ENCODE measurements around the gene ZNF423.

Gene ZNF423

DNA sequence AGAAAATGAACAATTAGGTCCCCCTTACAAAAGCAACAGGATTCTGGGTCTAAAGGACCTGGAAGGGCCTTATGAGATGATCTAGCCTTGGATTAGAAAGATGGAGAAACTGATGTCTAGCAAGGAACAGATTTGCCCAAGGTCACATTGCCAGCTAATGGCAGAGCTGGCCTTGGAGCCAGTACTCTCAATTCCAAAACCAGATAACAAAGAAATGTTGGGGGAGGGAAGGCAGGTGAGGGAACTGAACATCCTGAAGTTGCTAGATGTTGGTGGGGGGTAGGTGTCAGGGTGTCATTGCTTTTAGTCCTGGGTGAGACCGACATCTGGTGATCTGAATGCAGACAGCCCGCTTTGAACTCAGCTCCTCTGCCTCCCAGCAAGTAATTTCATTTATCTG lies 11.3 kb upstream of the ZNF423 start:
- TF ChIP-seq, protein P1, sequence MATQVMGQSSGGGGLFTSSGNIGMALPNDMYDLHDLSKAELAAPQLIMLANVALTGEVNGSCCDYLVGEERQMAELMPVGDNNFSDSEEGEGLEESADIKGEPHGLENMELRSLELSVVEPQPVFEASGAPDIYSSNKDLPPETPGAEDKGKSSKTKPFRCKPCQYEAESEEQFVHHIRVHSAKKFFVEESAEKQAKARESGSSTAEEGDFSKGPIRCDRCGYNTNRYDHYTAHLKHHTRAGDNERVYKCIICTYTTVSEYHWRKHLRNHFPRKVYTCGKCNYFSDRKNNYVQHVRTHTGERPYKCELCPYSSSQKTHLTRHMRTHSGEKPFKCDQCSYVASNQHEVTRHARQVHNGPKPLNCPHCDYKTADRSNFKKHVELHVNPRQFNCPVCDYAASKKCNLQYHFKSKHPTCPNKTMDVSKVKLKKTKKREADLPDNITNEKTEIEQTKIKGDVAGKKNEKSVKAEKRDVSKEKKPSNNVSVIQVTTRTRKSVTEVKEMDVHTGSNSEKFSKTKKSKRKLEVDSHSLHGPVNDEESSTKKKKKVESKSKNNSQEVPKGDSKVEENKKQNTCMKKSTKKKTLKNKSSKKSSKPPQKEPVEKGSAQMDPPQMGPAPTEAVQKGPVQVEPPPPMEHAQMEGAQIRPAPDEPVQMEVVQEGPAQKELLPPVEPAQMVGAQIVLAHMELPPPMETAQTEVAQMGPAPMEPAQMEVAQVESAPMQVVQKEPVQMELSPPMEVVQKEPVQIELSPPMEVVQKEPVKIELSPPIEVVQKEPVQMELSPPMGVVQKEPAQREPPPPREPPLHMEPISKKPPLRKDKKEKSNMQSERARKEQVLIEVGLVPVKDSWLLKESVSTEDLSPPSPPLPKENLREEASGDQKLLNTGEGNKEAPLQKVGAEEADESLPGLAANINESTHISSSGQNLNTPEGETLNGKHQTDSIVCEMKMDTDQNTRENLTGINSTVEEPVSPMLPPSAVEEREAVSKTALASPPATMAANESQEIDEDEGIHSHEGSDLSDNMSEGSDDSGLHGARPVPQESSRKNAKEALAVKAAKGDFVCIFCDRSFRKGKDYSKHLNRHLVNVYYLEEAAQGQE (IDR thresholded peaks at IDR 0.05; ENCODE audit: insufficient read depth in 1 of 2, low read depth in 2 of 2, low read length in 2 of 2) = no peak
- TF ChIP-seq FOXP2 (optimal IDR thresholded peaks at IDR 0.05; ENCODE audit: borderline replicate concordance, extremely low read depth, extremely low read length, insufficient read depth) = no peak
- no peak for TF ChIP-seq POLR2AphosphoS5 (IDR thresholded peaks at IDR 0.05; ENCODE audit: low read depth, low read length)
- no peak for TF ChIP-seq SIN3A (IDR thresholded peaks at IDR 0.05; ENCODE audit: borderline replicate concordance, insufficient read depth, low read length)
- TF ChIP-seq TAF1 (IDR thresholded peaks at IDR 0.05; ENCODE audit: borderline replicate concordance, insufficient read depth, low read length) = no peak

DNA sequence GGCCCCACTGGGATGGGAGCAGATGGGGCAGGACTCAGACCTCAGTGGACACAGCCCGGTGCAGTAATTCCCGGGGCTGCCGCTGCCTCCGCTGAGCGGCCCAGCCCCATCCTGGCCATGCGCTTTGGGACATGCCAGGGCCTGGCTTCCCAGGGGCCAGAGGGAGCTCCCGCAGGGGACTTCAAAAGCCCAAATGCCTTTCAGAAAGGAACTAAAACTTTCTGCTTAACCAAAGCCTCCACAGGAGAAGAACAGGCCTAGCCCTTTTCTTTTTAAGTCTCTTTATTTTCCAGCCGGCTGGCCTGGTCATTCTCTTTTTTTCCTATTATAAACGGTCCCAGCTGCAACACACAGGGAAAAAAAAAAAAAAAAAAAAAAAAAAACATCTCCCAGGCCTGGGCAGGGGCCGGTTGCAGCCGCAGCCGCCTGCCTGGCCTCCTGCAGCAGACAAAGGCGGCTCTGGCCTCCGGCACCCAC lies 10.7 kb upstream of the ZNF423 start:
- TF ChIP-seq, protein P1 (IDR thresholded peaks at IDR 0.05; ENCODE audit: insufficient read depth in 1 of 2, low read depth in 2 of 2, low read length in 2 of 2) = no peak
- TF ChIP-seq TAF1 (IDR thresholded peaks at IDR 0.05; ENCODE audit: borderline replicate concordance, insufficient read depth, low read length) = no peak
- no peak for TF ChIP-seq FOXP2 (optimal IDR thresholded peaks at IDR 0.05; ENCODE audit: borderline replicate concordance, extremely low read depth, extremely low read length, insufficient read depth)
- TF ChIP-seq POLR2AphosphoS5 (IDR thresholded peaks at IDR 0.05; ENCODE audit: low read depth, low read length) = no peak
- no peak for TF ChIP-seq SIN3A (IDR thresholded peaks at IDR 0.05; ENCODE audit: borderline replicate concordance, insufficient read depth, low read length)

DNA sequence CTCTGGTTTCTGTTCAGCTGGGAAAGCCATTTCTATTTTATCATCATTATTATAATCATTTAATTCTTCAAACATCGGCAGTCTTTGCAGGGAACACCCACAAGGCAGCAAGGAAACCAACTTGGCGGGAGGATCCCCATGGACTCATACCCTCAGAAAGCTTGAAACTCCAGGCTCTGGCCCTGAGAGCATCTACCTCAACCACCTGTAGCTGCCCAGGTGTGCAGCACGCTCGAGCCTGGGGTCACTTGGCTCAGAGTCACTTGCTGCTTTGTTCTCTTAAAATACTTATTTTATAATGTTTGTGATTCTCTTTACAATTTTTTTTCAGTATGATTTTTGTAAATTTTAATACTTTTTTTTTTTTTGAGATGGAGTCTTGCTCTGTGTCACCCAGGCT lies 6.8 kb upstream of the ZNF423 start:
- no peak for TF ChIP-seq SIN3A (IDR thresholded peaks at IDR 0.05; ENCODE audit: borderline replicate concordance, insufficient read depth, low read length)
- no peak for TF ChIP-seq FOXP2 (optimal IDR thresholded peaks at IDR 0.05; ENCODE audit: borderline replicate concordance, extremely low read depth, extremely low read length, insufficient read depth)
- no peak for TF ChIP-seq TAF1 (IDR thresholded peaks at IDR 0.05; ENCODE audit: borderline replicate concordance, insufficient read depth, low read length)
- TF ChIP-seq POLR2AphosphoS5 (IDR thresholded peaks at IDR 0.05; ENCODE audit: low read depth, low read length) = no peak
- TF ChIP-seq, protein P1 (IDR thresholded peaks at IDR 0.05; ENCODE audit: insufficient read depth in 1 of 2, low read depth in 2 of 2, low read length in 2 of 2) = no peak

DNA sequence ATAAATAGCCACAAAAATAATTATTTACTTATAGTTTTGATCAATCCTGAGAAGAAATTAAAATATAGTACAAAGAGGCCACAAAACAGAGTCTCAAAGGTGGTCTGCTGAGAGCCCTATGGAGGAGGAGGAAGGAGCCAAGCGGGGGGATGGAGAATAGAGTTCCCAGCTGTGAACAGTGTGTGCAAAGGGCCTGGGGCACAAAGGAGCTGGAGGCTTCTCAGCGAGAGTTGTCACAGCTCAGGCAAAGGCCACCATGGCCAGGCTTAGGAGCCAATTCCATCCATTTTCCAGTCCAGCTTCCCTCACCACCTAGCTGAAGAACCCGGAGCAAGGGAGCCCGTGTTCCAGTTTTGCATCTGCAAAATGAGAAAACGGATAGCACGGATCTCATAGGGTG lies 5.4 kb upstream of the ZNF423 start:
- TF ChIP-seq FOXP2 (optimal IDR thresholded peaks at IDR 0.05; ENCODE audit: borderline replicate concordance, extremely low read depth, extremely low read length, insufficient read depth) (no peak), SIN3A (IDR thresholded peaks at IDR 0.05; ENCODE audit: borderline replicate concordance, insufficient read depth, low read length) (no peak), TAF1 (IDR thresholded peaks at IDR 0.05; ENCODE audit: borderline replicate concordance, insufficient read depth, low read length) (no peak), POLR2AphosphoS5 (IDR thresholded peaks at IDR 0.05; ENCODE audit: low read depth, low read length) (no peak)
- TF ChIP-seq, protein P1 (IDR thresholded peaks at IDR 0.05; ENCODE audit: insufficient read depth in 1 of 2, low read depth in 2 of 2, low read length in 2 of 2) = no peak

DNA sequence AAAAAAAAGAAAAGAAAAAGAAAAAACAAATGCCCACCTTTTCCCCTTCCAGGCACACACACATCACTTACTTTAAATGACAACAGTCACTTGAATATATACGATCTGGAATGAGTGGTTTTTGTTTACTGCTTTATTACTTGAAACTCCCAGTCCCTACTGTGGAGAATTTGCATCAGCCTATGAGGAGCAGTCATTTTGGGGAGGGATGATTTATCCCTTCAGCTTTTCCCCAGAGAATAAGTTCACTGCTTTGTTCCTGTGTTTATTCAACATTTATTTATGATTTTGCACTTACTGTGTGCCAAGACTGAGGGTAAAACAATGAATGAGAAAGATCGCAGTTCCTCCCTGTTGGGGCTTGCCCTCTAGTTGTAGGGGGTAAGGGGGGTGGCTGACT lies 4.7 kb upstream of the ZNF423 start:
- TF ChIP-seq, protein P1 (IDR thresholded peaks at IDR 0.05; ENCODE audit: insufficient read depth in 1 of 2, low read depth in 2 of 2, low read length in 2 of 2) = no peak

All from PFSK-1 (cell line).